Esophagus muscularis mucosa (tissue), 3 donors: ENCODE data around the gene ARL14EPL.

Experiments
- POLR2A ChIP-seq: fragments of 450-650 bp; IDR thresholded peaks from one replicate; pipeline ENCODE4 v1.6.1; 2017; ENCODE audit warnings: antibody characterized with exemption, moderate library complexity, mild to moderate bottlenecking, low read depth
- TF ChIP-seq, protein P1 (sequence below), 3 experiments: fragments of 200-600 bp in 2 of 3; fragments of 450-650 bp in 1 of 3; sonication (generic) in 2 of 3; IDR thresholded peaks; one replicate each; pipeline ENCODE4 v1.5.1; 2017 to 2019; ENCODE audit warnings: antibody characterized with exemption in 3 of 3, mild to moderate bottlenecking in 2 of 3, moderate library complexity in 1 of 3

DNA sequence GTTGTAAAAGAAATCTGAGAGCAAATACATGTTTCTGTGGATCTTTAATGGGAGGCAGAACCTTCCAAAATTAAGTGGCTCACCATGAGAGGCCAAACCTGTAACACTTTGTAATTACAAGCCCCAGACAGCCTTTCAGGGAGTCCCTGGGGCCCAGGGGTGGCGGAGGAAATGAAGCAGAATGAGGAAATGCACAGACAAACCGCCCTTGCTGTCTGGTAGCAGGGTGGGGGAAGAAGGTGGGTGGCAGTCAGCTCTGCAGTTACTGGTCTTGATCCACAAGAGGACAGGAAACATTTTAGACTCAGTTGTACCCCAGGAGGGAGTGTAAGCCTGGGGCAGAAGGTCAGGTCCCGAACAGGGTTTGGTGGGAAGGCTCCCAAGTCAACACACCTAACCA, 6.5 kb downstream of the ARL14EPL start:
- TF ChIP-seq, protein P1, sequence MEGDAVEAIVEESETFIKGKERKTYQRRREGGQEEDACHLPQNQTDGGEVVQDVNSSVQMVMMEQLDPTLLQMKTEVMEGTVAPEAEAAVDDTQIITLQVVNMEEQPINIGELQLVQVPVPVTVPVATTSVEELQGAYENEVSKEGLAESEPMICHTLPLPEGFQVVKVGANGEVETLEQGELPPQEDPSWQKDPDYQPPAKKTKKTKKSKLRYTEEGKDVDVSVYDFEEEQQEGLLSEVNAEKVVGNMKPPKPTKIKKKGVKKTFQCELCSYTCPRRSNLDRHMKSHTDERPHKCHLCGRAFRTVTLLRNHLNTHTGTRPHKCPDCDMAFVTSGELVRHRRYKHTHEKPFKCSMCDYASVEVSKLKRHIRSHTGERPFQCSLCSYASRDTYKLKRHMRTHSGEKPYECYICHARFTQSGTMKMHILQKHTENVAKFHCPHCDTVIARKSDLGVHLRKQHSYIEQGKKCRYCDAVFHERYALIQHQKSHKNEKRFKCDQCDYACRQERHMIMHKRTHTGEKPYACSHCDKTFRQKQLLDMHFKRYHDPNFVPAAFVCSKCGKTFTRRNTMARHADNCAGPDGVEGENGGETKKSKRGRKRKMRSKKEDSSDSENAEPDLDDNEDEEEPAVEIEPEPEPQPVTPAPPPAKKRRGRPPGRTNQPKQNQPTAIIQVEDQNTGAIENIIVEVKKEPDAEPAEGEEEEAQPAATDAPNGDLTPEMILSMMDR (IDR thresholded peaks at IDR 0.05) = no peak
- no peak for TF ChIP-seq POLR2A
